A673 (cell line): Measurements from ENCODE around the gene BTBD9.

Experiments
- EZH2 ChIP-seq: fragments of 200-600 bp; sonication (generic); IDR thresholded peaks from 2 replicates; pipeline ENCODE4 v1.6.1; 2017; ENCODE audit warnings: borderline replicate concordance, low read depth, mild to moderate bottlenecking, mixed read lengths, antibody characterized with exemption, low read length; ENCODE audit not compliant: poor library complexity, severe bottlenecking
- TF ChIP-seq, protein P1 (sequence below): fragments of 300-800, 200-600 bp; sonication (generic); conservative IDR thresholded peaks from 2 replicates; pipeline ENCODE4 v1.5.1; 2017; ENCODE audit warnings: low read depth, mild to moderate bottlenecking, antibody characterized with exemption, low read length, moderate library complexity, mixed read lengths

GRCh38 chr6:38305995-38306681 is 333.6 kb downstream of the BTBD9 start:
- no peak for TF ChIP-seq EZH2
- TF ChIP-seq, protein P1, sequence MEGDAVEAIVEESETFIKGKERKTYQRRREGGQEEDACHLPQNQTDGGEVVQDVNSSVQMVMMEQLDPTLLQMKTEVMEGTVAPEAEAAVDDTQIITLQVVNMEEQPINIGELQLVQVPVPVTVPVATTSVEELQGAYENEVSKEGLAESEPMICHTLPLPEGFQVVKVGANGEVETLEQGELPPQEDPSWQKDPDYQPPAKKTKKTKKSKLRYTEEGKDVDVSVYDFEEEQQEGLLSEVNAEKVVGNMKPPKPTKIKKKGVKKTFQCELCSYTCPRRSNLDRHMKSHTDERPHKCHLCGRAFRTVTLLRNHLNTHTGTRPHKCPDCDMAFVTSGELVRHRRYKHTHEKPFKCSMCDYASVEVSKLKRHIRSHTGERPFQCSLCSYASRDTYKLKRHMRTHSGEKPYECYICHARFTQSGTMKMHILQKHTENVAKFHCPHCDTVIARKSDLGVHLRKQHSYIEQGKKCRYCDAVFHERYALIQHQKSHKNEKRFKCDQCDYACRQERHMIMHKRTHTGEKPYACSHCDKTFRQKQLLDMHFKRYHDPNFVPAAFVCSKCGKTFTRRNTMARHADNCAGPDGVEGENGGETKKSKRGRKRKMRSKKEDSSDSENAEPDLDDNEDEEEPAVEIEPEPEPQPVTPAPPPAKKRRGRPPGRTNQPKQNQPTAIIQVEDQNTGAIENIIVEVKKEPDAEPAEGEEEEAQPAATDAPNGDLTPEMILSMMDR, result no peak
